22Rv1 (cell line): Measurements from ENCODE around the gene SMOC2.

ENCODE experiments used
- ZFX ChIP-seq: fragments of 450-650 bp; IDR thresholded peaks from 2 replicates; pipeline ENCODE4 v1.6.1; 2017; ENCODE audit warnings: antibody characterized with exemption, borderline replicate concordance
- TF ChIP-seq, protein P1 (sequence below): fragments of 450-650 bp; IDR thresholded peaks from 2 replicates; pipeline ENCODE4 v1.5.1; 2017; ENCODE audit warnings: mild to moderate bottlenecking

GRCh38 chr6:168494726-168495125, 53.7 kb downstream of the SMOC2 start:
- TF ChIP-seq, protein P1, sequence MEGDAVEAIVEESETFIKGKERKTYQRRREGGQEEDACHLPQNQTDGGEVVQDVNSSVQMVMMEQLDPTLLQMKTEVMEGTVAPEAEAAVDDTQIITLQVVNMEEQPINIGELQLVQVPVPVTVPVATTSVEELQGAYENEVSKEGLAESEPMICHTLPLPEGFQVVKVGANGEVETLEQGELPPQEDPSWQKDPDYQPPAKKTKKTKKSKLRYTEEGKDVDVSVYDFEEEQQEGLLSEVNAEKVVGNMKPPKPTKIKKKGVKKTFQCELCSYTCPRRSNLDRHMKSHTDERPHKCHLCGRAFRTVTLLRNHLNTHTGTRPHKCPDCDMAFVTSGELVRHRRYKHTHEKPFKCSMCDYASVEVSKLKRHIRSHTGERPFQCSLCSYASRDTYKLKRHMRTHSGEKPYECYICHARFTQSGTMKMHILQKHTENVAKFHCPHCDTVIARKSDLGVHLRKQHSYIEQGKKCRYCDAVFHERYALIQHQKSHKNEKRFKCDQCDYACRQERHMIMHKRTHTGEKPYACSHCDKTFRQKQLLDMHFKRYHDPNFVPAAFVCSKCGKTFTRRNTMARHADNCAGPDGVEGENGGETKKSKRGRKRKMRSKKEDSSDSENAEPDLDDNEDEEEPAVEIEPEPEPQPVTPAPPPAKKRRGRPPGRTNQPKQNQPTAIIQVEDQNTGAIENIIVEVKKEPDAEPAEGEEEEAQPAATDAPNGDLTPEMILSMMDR: no peak
- no peak for TF ChIP-seq ZFX
